HEK293 (cell line): ENCODE data around the gene TIMM17A.

Experiments used
- CTCF ChIA-PET: fragments of 350-600 bp; formaldehyde crosslinking; extraction: SDS; loops from one replicate; lab custom pipeline; 2021; ENCODE audit warnings: antibody characterized with exemption; lab: Yijun Ruan, JAX
- POLR2A ChIA-PET: fragments of 300-600 bp; formaldehyde crosslinking; extraction: SDS; loops from one replicate; lab custom pipeline; 2020; ENCODE audit warnings: antibody characterized with exemption, inconsistent platforms; lab: Yijun Ruan, JAX
- H3K27ac ChIP-seq: fragments of 200-500 bp; sonication (Bioruptor generic); 2 replicates; pipeline ENCODE4 v1.5.1; 2014; ENCODE audit warnings: low read depth, low read length, control low read depth, inconsistent platforms; ENCODE audit errors: extremely low read depth
- H3K36me3 ChIP-seq, 2 experiments: fragments of 200-500 bp in 1 of 2; sonication (Bioruptor generic) in 1 of 2; 1 replicate in 1 of 2; 2 replicates in 1 of 2; pipeline ENCODE4 v1.5.1; 2014 to 2017; ENCODE audit warnings: inconsistent platforms in 2 of 2, low read length in 2 of 2; ENCODE audit not compliant: control insufficient read depth in 2 of 2, insufficient read depth in 1 of 2
- H3K4me1 ChIP-seq: fragments of 200-500 bp; sonication (Bioruptor generic); 2 replicates; pipeline ENCODE4 v1.5.1; 2014; ENCODE audit warnings: mild to moderate bottlenecking, low read length, inconsistent platforms; ENCODE audit not compliant: control insufficient read depth, insufficient read depth
- H3K4me3 ChIP-seq: 2 replicates; pipeline ENCODE4 v1.5.1; 2011; ENCODE audit warnings: low read depth, mild to moderate bottlenecking, control low read depth, low read length, moderate library complexity
- H3K9me3 ChIP-seq: fragments of 200-500 bp; sonication (Bioruptor generic); 2 replicates; pipeline ENCODE4 v1.5.1; 2014; ENCODE audit warnings: low read depth, low read length, inconsistent platforms; ENCODE audit not compliant: control insufficient read depth, insufficient read depth
- ATF2 ChIP-seq: fragments of 450-650 bp; formaldehyde crosslinking; IDR thresholded peaks from 2 replicates; pipeline ENCODE4 v1.5.1; 2016; ENCODE audit warnings: missing biosample characterization, missing genetic modification characterization, low read depth
- CTCF ChIP-seq: fragments of 450-650 bp; formaldehyde crosslinking; IDR thresholded peaks from 2 replicates; pipeline ENCODE4 v1.5.1; 2016; ENCODE audit warnings: missing biosample characterization, missing genetic modification characterization
- EGR2 ChIP-seq: fragments of 450-650 bp; formaldehyde crosslinking; IDR thresholded peaks from 2 replicates; pipeline ENCODE4 v1.5.1; 2016; ENCODE audit warnings: low read depth, missing biosample characterization, missing genetic modification characterization
- IKZF3 ChIP-seq: fragments of 450-650 bp; IDR thresholded peaks from 2 replicates; pipeline ENCODE4 v1.5.0; 2018; ENCODE audit warnings: missing biosample characterization, mild to moderate bottlenecking, missing genetic modification characterization, moderate library complexity
- PRDM10 ChIP-seq: fragments of 450-650 bp; formaldehyde crosslinking; IDR thresholded peaks from 2 replicates; pipeline ENCODE4 v1.5.1; 2016; ENCODE audit warnings: missing biosample characterization, missing genetic modification characterization
- ZBTB17 ChIP-seq: fragments of 450-650 bp; formaldehyde crosslinking; IDR thresholded peaks from 2 replicates; pipeline ENCODE4 v1.5.1; 2016; ENCODE audit warnings: missing biosample characterization, missing genetic modification characterization
- ZBTB48 ChIP-seq: fragments of 450-650 bp; formaldehyde crosslinking; IDR thresholded peaks from 2 replicates; pipeline ENCODE4 v1.5.1; 2016; ENCODE audit warnings: missing biosample characterization, missing genetic modification characterization
- ZEB2 ChIP-seq: fragments of 450-650 bp; formaldehyde crosslinking; IDR thresholded peaks from 2 replicates; pipeline ENCODE4 v1.5.1; 2016; ENCODE audit warnings: missing biosample characterization, missing genetic modification characterization
- ZFP69B ChIP-seq: fragments of 450-650 bp; formaldehyde crosslinking; IDR thresholded peaks from 2 replicates; pipeline ENCODE4 v1.5.1; 2016; ENCODE audit warnings: missing biosample characterization, missing genetic modification characterization
- ZNF133 ChIP-seq: fragments of 450-650 bp; formaldehyde crosslinking; IDR thresholded peaks from 2 replicates; pipeline ENCODE4 v1.5.1; 2016; ENCODE audit warnings: missing biosample characterization, missing genetic modification characterization
- ZNF148 ChIP-seq: fragments of 450-650 bp; formaldehyde crosslinking; IDR thresholded peaks from 2 replicates; pipeline ENCODE4 v1.5.0; 2017; ENCODE audit warnings: missing biosample characterization, missing genetic modification characterization, borderline replicate concordance
- ZNF2 ChIP-seq: fragments of 450-650 bp; formaldehyde crosslinking; IDR thresholded peaks from 2 replicates; pipeline ENCODE4 v1.5.1; 2016; ENCODE audit warnings: missing biosample characterization, missing genetic modification characterization
- ZNF223 ChIP-seq: fragments of 450-650 bp; formaldehyde crosslinking; IDR thresholded peaks from 2 replicates; pipeline ENCODE4 v1.5.1; 2016; ENCODE audit warnings: missing biosample characterization, missing genetic modification characterization
- ZNF48 ChIP-seq: fragments of 450-650 bp; formaldehyde crosslinking; IDR thresholded peaks from 2 replicates; pipeline ENCODE4 v1.5.1; 2016; ENCODE audit warnings: missing biosample characterization, missing genetic modification characterization
- ZNF501 ChIP-seq: fragments of 450-650 bp; formaldehyde crosslinking; IDR thresholded peaks from 2 replicates; pipeline ENCODE4 v1.5.1; 2016; ENCODE audit warnings: missing biosample characterization, missing genetic modification characterization
- ZNF596 ChIP-seq: fragments of 450-650 bp; IDR thresholded peaks from 2 replicates; pipeline ENCODE4 v1.5.0; 2018; ENCODE audit warnings: missing biosample characterization, mild to moderate bottlenecking, missing genetic modification characterization, moderate library complexity
- ZNF600 ChIP-seq: fragments of 450-650 bp; formaldehyde crosslinking; IDR thresholded peaks from 2 replicates; pipeline ENCODE4 v1.5.1; 2016; ENCODE audit warnings: missing biosample characterization, missing genetic modification characterization
- ZNF629 ChIP-seq: fragments of 450-650 bp; formaldehyde crosslinking; IDR thresholded peaks from 2 replicates; pipeline ENCODE4 v1.5.1; 2017; ENCODE audit warnings: missing biosample characterization, missing genetic modification characterization
- ZNF654 ChIP-seq: fragments of 450-650 bp; formaldehyde crosslinking; IDR thresholded peaks from 2 replicates; pipeline ENCODE4 v1.5.1; 2016; ENCODE audit warnings: low read depth, missing biosample characterization, missing genetic modification characterization
- ZNF664 ChIP-seq: fragments of 450-650 bp; formaldehyde crosslinking; IDR thresholded peaks from 2 replicates; pipeline ENCODE4 v1.5.1; 2016; ENCODE audit warnings: missing biosample characterization, missing genetic modification characterization
- ZNF677 ChIP-seq: fragments of 450-650 bp; IDR thresholded peaks from 2 replicates; pipeline ENCODE4 v1.5.0; 2018; ENCODE audit warnings: missing biosample characterization, mild to moderate bottlenecking, missing genetic modification characterization, moderate library complexity
- ZNF692 ChIP-seq: fragments of 450-650 bp; formaldehyde crosslinking; IDR thresholded peaks from 2 replicates; pipeline ENCODE4 v1.5.1; 2016; ENCODE audit warnings: missing biosample characterization, missing genetic modification characterization
- ZSCAN23 ChIP-seq: fragments of 450-650 bp; formaldehyde crosslinking; IDR thresholded peaks from 2 replicates; pipeline ENCODE4 v1.5.1; 2016; ENCODE audit warnings: missing biosample characterization, missing genetic modification characterization

The TIMM17A gene

GRCh38 chr1:202009326-202010179, 54.2 kb downstream of the TIMM17A start:
- peaks cover 0 to 20% of the 10 kb centered on the region in 2 experiments; a peak in 1 of 3 replicates for H3K36me3 ChIP-seq
- H3K9me3 ChIP-seq: no peaks in the 10 kb centered on the region
- H3K27ac ChIP-seq: no peak overlapping the region
- H3K4me3 ChIP-seq: no peak overlapping the region
- POLR2A ChIA-PET: interaction anchor here (0.6 to 1.5 kb wide), 6 partner anchors 10 to 136 kb away, joined by 3 to 6 read pairs (median 4); no protein-coding TSS in a partner anchor
- TF ChIP-seq ZEB2: peak; percentile 66
- peak; percentile 76; the same call in 1 of the 2 replicates for TF ChIP-seq ZNF2
- TF ChIP-seq ZNF664: peak; percentile 82
- peak; percentile 57; the same call in 1 of the 2 replicates for TF ChIP-seq ZFP69B (tag by site-specific recombination)
- peak; percentile 86 for TF ChIP-seq ZNF692
- 0 out of 2 replicates have a peak, but pooled peaks have one; percentile 22 for TF ChIP-seq ZNF629 (tag by site-specific recombination)
- peak; percentile 80 for TF ChIP-seq ZBTB17 (tag by site-specific recombination)
- no peak for TF ChIP-seq ZNF501
- peak; percentile 72 for TF ChIP-seq CTCF (tag by site-specific recombination)
- no peak for TF ChIP-seq ZNF677 (tag by site-specific recombination)
- TF ChIP-seq ZNF600 (tag by site-specific recombination): 0 out of 2 replicates have a peak, but pooled peaks have one; percentile 15
- peak; percentile 78 for TF ChIP-seq PRDM10 (tag by site-specific recombination)
- no peak for TF ChIP-seq ZNF133 (tag by site-specific recombination)
- TF ChIP-seq IKZF3 (tag by site-specific recombination): peak; percentile 59; the same call in 1 of the 2 replicates
- TF ChIP-seq ZBTB48 (tag by site-specific recombination): 0 out of 2 replicates have a peak, but pooled peaks have one; percentile 39
- peak; percentile 83; the same call in 1 of the 2 replicates for TF ChIP-seq ATF2 (tag by site-specific recombination)
- TF ChIP-seq ZNF48 (tag by site-specific recombination): no peak
- no peak for TF ChIP-seq ZNF148 (tag by site-specific recombination)
- TF ChIP-seq ZNF596 (tag by site-specific recombination): no peak
- TF ChIP-seq ZNF654 (tag by site-specific recombination): peak; percentile 90
- no peak for TF ChIP-seq ZNF223 (tag by site-specific recombination)
- TF ChIP-seq EGR2 (tag by site-specific recombination): no peak
- TF ChIP-seq ZSCAN23 (tag by site-specific recombination): no peak
- no peaks in the 10 kb centered on the region; the same call in 1 of the 2 replicates for H3K4me1 ChIP-seq
- CTCF ChIA-PET: interaction anchor here (0.5 to 10.8 kb wide), 22 partner anchors 8 to 638 kb away, joined by 3 to 159 read pairs (median 3); partner anchors contain the start of gene GPR37L1
